GM23338 (cell line): ENCODE results near the gene EXOC6B. TPM values are rescaled to one million over a fixed set of nuclear protein-coding genes. Genes with fewer than 3 reads are reported as not detected.
A peak's percentile ranks its signal among the peaks of the same experiment; 100 is the strongest.

Experiments used
- ATAC-seq: fragments of 200-7000 bp; cut with Tn5 transposase; 3 replicates; pipeline ENCODE4 v1.9.1; 2020
- DNase-seq: peaks from one replicate; pipeline ENCODE4 v3.0.0-alpha.2; 2015; ENCODE audit warnings: low spot score
- H2AFZ ChIP-seq: fragments of 200-600 bp; sonication (generic); 2 replicates; pipeline ENCODE4 v1.8.0; 2016; ENCODE audit warnings: antibody characterized with exemption, mild to moderate bottlenecking, moderate library complexity
- H3F3A ChIP-seq: fragments of 200-600 bp; sonication (generic); replicated peaks from 2 replicates; pipeline ENCODE4 v1.8.0; 2017; ENCODE audit warnings: antibody characterized with exemption, mixed run types, low read depth
- H3K27ac ChIP-seq: fragments of 200-600 bp; sonication (generic); 2 replicates; pipeline ENCODE4 v1.6.1; 2016; ENCODE audit warnings: low read depth
- H3K27me3 ChIP-seq: fragments of 200-600 bp; sonication (generic); 2 replicates; pipeline ENCODE4 v1.8.0; 2016; ENCODE audit warnings: mild to moderate bottlenecking, mixed run types, moderate library complexity; ENCODE audit not compliant: insufficient read depth
- H3K36me3 ChIP-seq: fragments of 200-600 bp; sonication (generic); 2 replicates; pipeline ENCODE4 v1.8.0; 2016; ENCODE audit warnings: mild to moderate bottlenecking; ENCODE audit not compliant: insufficient read depth
- H3K4me1 ChIP-seq: fragments of 200-600 bp; sonication (generic); 2 replicates; pipeline ENCODE4 v1.8.0; 2016; ENCODE audit warnings: mild to moderate bottlenecking, moderate library complexity; ENCODE audit not compliant: insufficient read depth
- H3K4me2 ChIP-seq: fragments of 200-600 bp; sonication (generic); 2 replicates; pipeline ENCODE4 v1.7.1; 2017; ENCODE audit warnings: mixed run types
- H3K4me3 ChIP-seq: fragments of 200-600 bp; sonication (generic); 2 replicates; pipeline ENCODE4 v1.6.1; 2016; ENCODE audit warnings: mixed run types
- H3K79me2 ChIP-seq: fragments of 200-600 bp; sonication (generic); replicated peaks from 2 replicates; pipeline ENCODE4 v1.8.0; 2017; ENCODE audit warnings: mild to moderate bottlenecking; ENCODE audit not compliant: insufficient read depth
- H3K9me2 ChIP-seq: fragments of 200-600 bp; sonication (generic); 2 replicates; pipeline ENCODE4 v1.8.0; 2017; ENCODE audit not compliant: insufficient read depth
- H4K20me1 ChIP-seq: fragments of 200-600 bp; sonication (generic); replicated peaks from 2 replicates; pipeline ENCODE4 v1.8.0; 2017; ENCODE audit warnings: mild to moderate bottlenecking; ENCODE audit not compliant: insufficient read depth
- H3K27ac Mint-ChIP-seq: 2 replicates; pipeline ENCODE4 v1.8.0; 2020; ENCODE audit warnings: inconsistent platforms, mild to moderate bottlenecking, moderate library complexity, mixed read lengths
- H3K27me3 Mint-ChIP-seq: 3 replicates; pipeline ENCODE4 v1.8.0; 2022; ENCODE audit warnings: low read depth, mild to moderate bottlenecking, moderate library complexity, mixed read lengths, inconsistent platforms; ENCODE audit not compliant: insufficient read depth, poor library complexity
- H3K36me3 Mint-ChIP-seq: 3 replicates; pipeline ENCODE4 v1.8.0; 2021; ENCODE audit warnings: low read depth, mild to moderate bottlenecking, inconsistent platforms, moderate library complexity, mixed read lengths
- H3K4me1 Mint-ChIP-seq: 3 replicates; pipeline ENCODE4 v1.8.0; 2020; ENCODE audit warnings: mild to moderate bottlenecking, inconsistent platforms, mixed read lengths
- H3K4me3 Mint-ChIP-seq: 3 replicates; pipeline ENCODE4 v1.8.0; 2021; ENCODE audit warnings: moderate library complexity, mild to moderate bottlenecking, inconsistent platforms, mixed read lengths
- H3K9me3 Mint-ChIP-seq: 3 replicates; pipeline ENCODE4 v1.8.0; 2020; ENCODE audit warnings: moderate library complexity, mild to moderate bottlenecking, inconsistent platforms, mixed read lengths
- CREB1 ChIP-seq: fragments of 250-450 bp; sonication (Bioruptor Pico); IDR thresholded peaks from 2 replicates; pipeline ENCODE4 v1.5.0; 2020; ENCODE audit warnings: low read depth, mild to moderate bottlenecking, moderate library complexity
- CTCF ChIP-seq, 2 experiments: fragments of 200-600 bp in 1 of 2; sonication (generic) in 1 of 2; conservative IDR thresholded peaks; 2 replicates each; pipeline versions ENCODE4 v1.5.1 to v1.6.1; 2016 to 2017; ENCODE audit warnings: antibody characterized with exemption in 2 of 2, low read depth in 2 of 2, mild to moderate bottlenecking in 2 of 2, moderate library complexity in 1 of 2
- EZH2 ChIP-seq: fragments of 200-600 bp; sonication (generic); IDR thresholded peaks from one replicate; pipeline ENCODE4 v1.8.0; 2017; ENCODE audit warnings: antibody characterized with exemption, mild to moderate bottlenecking, low read depth; ENCODE audit not compliant: unreplicated experiment
- EZH2phosphoT487 ChIP-seq: fragments of 200-600 bp; sonication (generic); IDR thresholded peaks from one replicate; pipeline ENCODE4 v1.8.1; 2018; ENCODE audit warnings: antibody characterized with exemption; ENCODE audit not compliant: unreplicated experiment
- JUNB ChIP-seq: IDR thresholded peaks from one replicate; pipeline ENCODE4 v1.6.1; 2016; ENCODE audit warnings: antibody characterized with exemption; ENCODE audit not compliant: unreplicated experiment
- NANOG ChIP-seq: IDR thresholded peaks from 2 replicates; pipeline ENCODE4 v1.6.1; 2016; ENCODE audit warnings: antibody characterized with exemption, borderline replicate concordance
- POLR2AphosphoS5 ChIP-seq: IDR thresholded peaks from 2 replicates; pipeline ENCODE4 v1.6.1; 2016; ENCODE audit warnings: antibody characterized with exemption, low read depth
- STAT1 ChIP-seq: IDR thresholded peaks from one replicate; pipeline ENCODE4 v1.6.1; 2016; ENCODE audit warnings: antibody characterized with exemption; ENCODE audit not compliant: unreplicated experiment
- ZNF114 ChIP-seq: fragments of 250-450 bp; sonication (Bioruptor Pico); IDR thresholded peaks from 2 replicates; pipeline ENCODE4 v1.5.0; 2020; ENCODE audit warnings: mild to moderate bottlenecking, moderate library complexity
- polyA plus RNA-seq: library from polyadenylated mRNA; unstranded; fragments of >200 nt; fragmentation: Nextera tagmentation; extraction: Ambion mirVana; gene quantifications from 2 replicates; pipeline ENCODE4 v1.2.1, GENCODE V29; 2016
- total RNA-seq: library from RNA; depleted of rRNA; stranded (reverse); fragments of >200 nt; shearing (Covaris generic); gene quantifications from 2 replicates; pipeline ENCODE4 v1.2.3, GENCODE V29; 2014
- TF ChIP-seq, protein P1 (sequence below): IDR thresholded peaks from 2 replicates; pipeline ENCODE4 v1.6.1; 2016; ENCODE audit warnings: antibody characterized with exemption

EXOC6B gene
- total and polyA plus RNA-seq, 2 experiments from 2014 or later = 7.2 to 45.9 TPM

- no peak for TF ChIP-seq CTCF (conservative IDR thresholded peaks at IDR 0.05; ENCODE audit: low read depth in 2 of 2)
- TF ChIP-seq EZH2 = no peak
- no peak for TF ChIP-seq POLR2AphosphoS5
- no peak for TF ChIP-seq EZH2phosphoT487
- TF ChIP-seq ZNF114 (CRISPR knock-in tag) = no peak
Measured at GRCh38 chr2:72604468-72604867, 221.4 kb downstream of the EXOC6B start (continued).

DNA sequence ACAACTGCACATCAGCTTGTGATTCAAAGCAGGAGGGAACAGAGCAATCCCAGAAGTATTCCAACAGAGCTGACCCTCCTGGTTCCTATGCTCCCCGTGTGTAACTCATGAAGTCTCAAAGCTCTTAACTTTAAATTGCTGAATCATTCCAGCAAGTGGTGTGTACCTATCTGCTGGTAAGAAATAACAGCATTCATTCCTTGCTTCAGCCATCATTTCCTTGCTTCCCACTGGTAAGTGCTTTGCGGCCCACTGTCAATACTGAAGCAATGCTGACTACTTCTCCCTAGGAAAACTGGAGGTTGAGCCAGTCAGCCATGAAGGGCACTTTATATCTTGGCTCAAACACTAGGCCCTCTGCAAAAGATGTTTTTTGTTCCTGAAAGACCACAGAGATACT lies 222.4 kb downstream of the EXOC6B start:
- Histone ChIP-seq H2AFZ (no peak overlapping the region), H3K4me1 (peaks cover 7% of the 10 kb centered on the region; the same call in 1 of the 2 replicates), H3K36me3 (no peaks in the 10 kb centered on the region; the same call in 1 of the 2 replicates), H4K20me1 (no peaks in the 10 kb centered on the region), H3K79me2 (no peaks in the 10 kb centered on the region), H3K9me2 (no peaks in the 10 kb centered on the region), H3K4me3 (no peak overlapping the region), H3K4me2 (no peak overlapping the region), H3F3A (no peaks in the 10 kb centered on the region), H3K27me3 (no peaks in the 10 kb centered on the region), H3K27ac (no peak overlapping the region)
- Mint-ChIP-seq H3K9me3 (0 out of 3 replicates have a peak, but pooled peaks cover 5% of the 10 kb centered on the region), H3K36me3 (no peaks in the 10 kb centered on the region; the same call in 2 of the 3 replicates), H3K27me3 (peaks cover 2% of the 10 kb centered on the region), H3K27ac (peak overlapping the region; percentile 85), H3K4me3 (no peak overlapping the region), H3K4me1 (peaks cover 16% of the 10 kb centered on the region)
- TF ChIP-seq JUNB = no peak
- TF ChIP-seq ZNF114 (CRISPR knock-in tag) = no peak
- DNase-seq (no peak), ATAC-seq (peak; percentile 34; the same call in 1 of the 3 replicates)

- Mint-ChIP-seq H3K9me3 (0 out of 3 replicates have a peak, but pooled peaks cover 5% of the 10 kb centered on the region), H3K27me3 (peaks cover 1% of the 10 kb centered on the region), H3K36me3 (no peaks in the 10 kb centered on the region), H3K4me3 (no peak overlapping the region), H3K27ac (no peak overlapping the region; the same call in 1 of the 2 replicates), H3K4me1 (peaks cover 16% of the 10 kb centered on the region)
- Histone ChIP-seq H3K4me1 (peaks cover 7% of the 10 kb centered on the region; the same call in 1 of the 2 replicates), H3K4me3 (no peak overlapping the region), H3K27ac (no peak overlapping the region), H2AFZ (no peak overlapping the region), H3K79me2 (no peaks in the 10 kb centered on the region), H3K4me2 (no peak overlapping the region), H4K20me1 (no peaks in the 10 kb centered on the region), H3K27me3 (no peaks in the 10 kb centered on the region), H3K36me3 (no peaks in the 10 kb centered on the region; the same call in 1 of the 2 replicates), H3K9me2 (no peaks in the 10 kb centered on the region), H3F3A (no peaks in the 10 kb centered on the region)
- no peak for DNase-seq
- TF ChIP-seq STAT1 = no peak
- no peak for TF ChIP-seq CREB1
- TF ChIP-seq JUNB = no peak
- TF ChIP-seq EZH2phosphoT487 = no peak
- TF ChIP-seq NANOG = no peak
- TF ChIP-seq, protein P1, sequence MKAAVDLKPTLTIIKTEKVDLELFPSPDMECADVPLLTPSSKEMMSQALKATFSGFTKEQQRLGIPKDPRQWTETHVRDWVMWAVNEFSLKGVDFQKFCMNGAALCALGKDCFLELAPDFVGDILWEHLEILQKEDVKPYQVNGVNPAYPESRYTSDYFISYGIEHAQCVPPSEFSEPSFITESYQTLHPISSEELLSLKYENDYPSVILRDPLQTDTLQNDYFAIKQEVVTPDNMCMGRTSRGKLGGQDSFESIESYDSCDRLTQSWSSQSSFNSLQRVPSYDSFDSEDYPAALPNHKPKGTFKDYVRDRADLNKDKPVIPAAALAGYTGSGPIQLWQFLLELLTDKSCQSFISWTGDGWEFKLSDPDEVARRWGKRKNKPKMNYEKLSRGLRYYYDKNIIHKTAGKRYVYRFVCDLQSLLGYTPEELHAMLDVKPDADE = no peak
- no peak for TF ChIP-seq EZH2
- no peak for TF ChIP-seq POLR2AphosphoS5
- TF ChIP-seq CTCF (conservative IDR thresholded peaks at IDR 0.05; ENCODE audit: low read depth in 2 of 2) = no peak
- no peak for TF ChIP-seq ZNF114 (CRISPR knock-in tag)
- ATAC-seq = no peak
Measured at GRCh38 chr2:72602711-72603110, 223.1 kb downstream of the EXOC6B start.
